HG03045 (cell line): Measurements from ENCODE around the gene TLE2.
"Not testable (repeated sequence)": the region's sequence is repeated elsewhere in the genome, so short reads cannot be mapped to it uniquely, and the experiment has no call there.

Experiments used
- ATAC-seq: cut with Tn5 transposase; IDR thresholded peaks from one replicate; pipeline ENCODE4 v1.9.1; 2021; ENCODE audit warnings: mild to moderate bottlenecking, moderate library complexity; ENCODE audit not compliant: unreplicated experiment

TLE2 gene

GRCh38 chr19:3038214-3038613, 9.1 kb upstream of the TLE2 start:
- ATAC-seq, result no peak

GRCh38 chr19:3036977-3037544, 8.0 kb upstream of the TLE2 start:
- ATAC-seq, result not testable (repeated sequence)

- peak; percentile 38 for ATAC-seq
Measured at GRCh38 chr19:3036119-3036976, 7.3 kb upstream of the TLE2 start.

DNA sequence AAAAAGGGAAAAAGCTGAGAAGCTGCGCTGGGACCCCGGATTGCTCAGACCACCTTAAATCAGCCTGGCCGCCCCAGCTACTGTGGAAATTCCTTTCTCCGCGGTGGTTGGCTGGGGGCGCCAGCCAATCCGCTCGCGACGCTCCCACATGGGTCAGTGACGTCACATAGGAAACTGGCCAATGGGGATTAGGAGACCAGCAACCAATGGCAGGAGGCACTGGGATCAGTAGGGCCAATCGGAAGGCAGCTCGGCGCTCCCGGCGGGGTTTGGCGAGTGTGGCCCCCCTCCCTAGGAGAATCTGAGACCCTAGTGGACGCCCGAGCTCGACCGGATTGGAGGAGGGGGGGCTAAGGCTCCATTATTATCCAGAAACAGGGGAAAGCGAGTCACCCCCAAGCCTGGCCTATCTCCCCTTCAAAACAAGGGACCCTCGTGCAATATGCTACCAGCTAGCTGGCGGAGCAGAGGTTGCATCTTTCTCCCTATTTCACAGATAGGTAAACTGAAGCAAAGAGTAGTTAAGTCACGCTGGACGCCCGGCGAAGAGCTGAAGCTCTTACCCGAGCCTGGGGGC, 6.5 kb upstream of the TLE2 start:
- peak; percentile 83 for ATAC-seq

DNA sequence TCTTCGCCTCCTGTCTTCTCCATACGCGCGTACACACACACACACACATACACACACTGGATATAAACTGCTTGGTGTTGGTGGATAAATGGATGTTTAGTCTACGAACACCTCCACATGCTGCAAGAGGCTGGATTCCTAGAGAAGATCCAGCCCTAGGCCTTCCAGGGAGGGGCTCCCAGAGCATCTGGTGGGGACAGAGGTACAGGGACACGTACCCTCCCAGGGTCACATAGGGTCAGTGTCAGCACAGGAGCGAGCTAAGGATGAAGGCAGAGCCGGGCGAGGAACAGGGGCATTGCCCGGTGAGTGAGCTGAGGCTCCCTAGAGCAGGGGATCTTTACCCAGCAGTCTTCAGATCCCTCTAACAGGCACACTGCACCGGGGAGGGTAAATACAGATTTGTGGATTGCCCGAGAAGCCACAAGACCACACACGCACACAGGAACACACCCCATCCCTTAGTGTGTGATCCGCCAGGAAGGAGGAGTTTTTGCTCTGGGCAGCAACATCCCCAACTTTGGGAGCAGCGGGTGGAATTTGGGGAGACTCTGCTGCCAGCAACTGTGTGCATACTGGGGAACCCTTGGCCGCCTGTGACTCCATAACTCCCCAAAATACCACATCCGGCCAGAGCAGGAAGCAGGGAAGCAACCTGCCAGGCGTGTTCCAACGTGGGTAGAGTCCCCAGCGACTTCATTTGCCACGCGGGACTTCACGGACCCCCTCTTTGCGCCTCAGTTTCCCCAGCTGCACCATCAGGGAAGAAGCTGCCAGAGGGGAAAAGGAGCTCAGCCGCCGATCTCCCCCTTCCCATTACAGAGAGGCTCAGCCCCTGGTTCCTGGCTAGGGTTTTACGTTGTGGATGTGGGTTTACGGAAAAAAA, 5.8 kb upstream of the TLE2 start:
- ATAC-seq, result peak; percentile 8

DNA sequence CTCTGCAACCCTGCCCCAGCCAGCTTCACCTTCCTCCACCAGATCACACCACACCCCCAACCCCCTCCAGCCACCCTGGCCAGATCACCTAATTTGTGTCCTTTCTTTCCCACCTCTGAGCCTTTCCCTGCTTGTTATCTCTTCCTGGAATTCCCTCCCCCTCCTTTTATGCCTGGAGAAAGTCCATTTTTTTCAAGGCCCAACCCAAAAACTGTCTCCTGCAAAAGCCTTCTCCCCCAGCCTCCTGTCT, 5.3 kb upstream of the TLE2 start:
- ATAC-seq, result no peak

GRCh38 chr19:3033595-3034405, 4.7 kb upstream of the TLE2 start:
- no peak for ATAC-seq

- no peak for ATAC-seq
Measured at GRCh38 chr19:3031607-3031867, 2.5 kb upstream of the TLE2 start.

- ATAC-seq, result no peak
Measured at GRCh38 chr19:3028305-3029064, 595 bp downstream of the TLE2 start.

DNA sequence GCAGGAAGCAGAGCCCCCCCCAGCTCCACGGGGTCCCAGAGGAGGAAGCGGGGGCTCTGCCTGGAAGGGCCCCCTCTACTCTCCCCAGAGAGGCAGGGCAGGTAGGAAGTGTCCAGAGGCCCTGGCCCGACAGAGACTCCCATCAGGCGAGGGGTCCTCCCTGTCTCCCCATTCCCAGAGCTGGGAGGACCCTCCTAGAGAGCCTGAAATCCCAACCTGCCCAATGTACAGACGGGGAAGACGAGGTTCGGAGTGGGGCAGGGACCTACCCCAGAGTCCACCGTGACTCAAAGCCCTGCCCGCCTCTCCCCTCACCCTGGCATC, 1.1 kb downstream of the TLE2 start:
- no peak for ATAC-seq

GRCh38 chr19:3027292-3027691, 1.8 kb downstream of the TLE2 start:
- ATAC-seq, result no peak

- no peak for ATAC-seq
Measured at GRCh38 chr19:3026768-3027167, 2.3 kb downstream of the TLE2 start.

DNA sequence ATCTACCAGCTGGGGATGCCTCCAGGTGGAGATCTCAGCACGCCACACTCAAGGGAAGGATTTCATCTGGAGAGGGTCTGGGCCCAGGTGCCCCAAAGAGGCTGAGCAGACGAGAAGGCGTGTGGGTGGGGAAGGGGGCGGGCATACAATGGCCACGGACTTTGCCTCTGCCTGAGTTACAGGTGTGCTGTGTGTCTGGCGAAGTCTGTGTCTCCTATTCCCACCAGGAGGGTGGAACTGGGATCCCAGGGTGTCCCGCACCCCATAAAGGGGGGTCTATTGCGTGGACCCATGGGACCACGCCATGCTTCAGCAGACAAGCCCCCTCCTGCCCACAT, 3.6 kb downstream of the TLE2 start:
- no peak for ATAC-seq

DNA sequence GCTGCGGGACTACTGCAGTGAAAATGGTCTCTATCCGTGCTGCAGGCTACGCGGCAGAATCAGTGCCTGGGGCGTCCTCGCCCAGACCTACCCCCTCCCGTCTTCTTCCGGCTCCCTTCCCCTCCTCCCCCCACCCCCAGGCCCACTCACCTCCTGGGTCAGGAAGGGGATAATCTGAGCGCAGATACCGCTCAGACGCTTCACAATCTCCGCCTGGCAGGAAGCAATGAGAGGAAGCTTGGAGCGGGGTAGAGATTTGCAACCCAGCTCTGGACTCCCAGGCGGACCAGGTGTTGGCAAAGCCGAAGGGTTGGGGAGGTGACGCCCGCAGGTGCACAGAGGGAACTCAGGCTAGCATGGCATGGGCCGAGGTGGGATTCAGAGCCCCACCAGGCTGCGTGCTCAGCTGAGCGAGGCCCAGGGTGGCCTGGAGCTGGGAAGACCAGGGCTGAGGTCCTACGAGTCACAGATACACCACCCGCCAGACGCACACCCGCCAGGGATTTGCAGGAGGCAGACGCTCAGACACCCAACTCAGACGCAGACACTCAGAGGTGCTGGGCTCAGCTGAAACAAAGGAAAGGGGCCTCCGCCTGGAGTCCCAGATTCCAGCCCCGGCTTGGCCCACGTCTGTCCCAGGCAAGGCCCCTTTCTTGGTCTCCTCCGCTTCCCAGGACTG, 4.1 kb downstream of the TLE2 start:
- ATAC-seq, result no peak

- no peak for ATAC-seq
Measured at GRCh38 chr19:3024509-3024869, 4.6 kb downstream of the TLE2 start.

- no peak for ATAC-seq
Measured at GRCh38 chr19:3020321-3020960, 8.6 kb downstream of the TLE2 start.

DNA sequence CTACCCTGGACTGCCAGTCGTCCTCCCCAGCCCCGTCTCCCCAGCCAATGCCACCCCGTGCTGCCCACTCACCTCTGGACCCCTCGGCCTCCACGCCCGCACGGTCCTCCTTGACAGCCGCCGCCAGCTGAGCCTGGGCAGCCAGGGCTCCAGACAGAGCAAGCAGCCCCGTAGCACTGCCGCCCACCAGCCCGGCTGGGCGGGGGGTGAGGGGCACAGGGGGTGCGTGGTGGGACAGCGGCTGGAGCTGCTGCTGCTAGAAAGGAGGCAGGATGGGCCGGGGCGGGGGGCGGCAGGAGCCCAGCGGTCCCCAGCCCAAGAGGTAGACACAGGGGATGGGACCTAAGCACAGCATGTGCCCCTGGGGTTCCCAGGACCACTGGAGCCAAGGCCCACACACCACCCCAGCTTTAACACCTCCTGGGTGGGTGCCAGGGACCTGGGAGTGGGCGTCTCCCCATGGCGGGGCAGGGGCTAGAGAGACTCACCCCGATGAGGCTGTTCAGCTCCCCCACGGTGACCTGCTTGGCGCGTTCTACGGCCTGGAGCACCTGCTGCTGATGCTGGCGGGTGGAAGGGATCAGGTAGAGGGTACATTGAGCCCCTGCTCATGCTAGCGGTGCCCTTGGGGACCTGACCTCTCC, 9.7 kb downstream of the TLE2 start:
- no peak for ATAC-seq

GRCh38 chr19:3017923-3018322, 11.2 kb downstream of the TLE2 start:
- no peak for ATAC-seq
